Loucy (cell line): Measurements from ENCODE around the gene CYP2A7.

Experiments
- EZH2phosphoT487 ChIP-seq: fragments of 200-600 bp; IDR thresholded peaks from 2 replicates; pipeline ENCODE4 v1.6.1; 2018; ENCODE audit warnings: antibody characterized with exemption, mild to moderate bottlenecking, moderate library complexity, borderline replicate concordance
- TF ChIP-seq, protein P1 (sequence below): fragments of 200-600 bp; sonication (generic); conservative IDR thresholded peaks from 2 replicates; pipeline ENCODE4 v1.5.1; 2014; ENCODE audit warnings: mild to moderate bottlenecking, antibody characterized with exemption, low read length

GRCh38 chr19:40923934-40924391 lies 41.9 kb upstream of the CYP2A7 start:
- TF ChIP-seq, protein P1, sequence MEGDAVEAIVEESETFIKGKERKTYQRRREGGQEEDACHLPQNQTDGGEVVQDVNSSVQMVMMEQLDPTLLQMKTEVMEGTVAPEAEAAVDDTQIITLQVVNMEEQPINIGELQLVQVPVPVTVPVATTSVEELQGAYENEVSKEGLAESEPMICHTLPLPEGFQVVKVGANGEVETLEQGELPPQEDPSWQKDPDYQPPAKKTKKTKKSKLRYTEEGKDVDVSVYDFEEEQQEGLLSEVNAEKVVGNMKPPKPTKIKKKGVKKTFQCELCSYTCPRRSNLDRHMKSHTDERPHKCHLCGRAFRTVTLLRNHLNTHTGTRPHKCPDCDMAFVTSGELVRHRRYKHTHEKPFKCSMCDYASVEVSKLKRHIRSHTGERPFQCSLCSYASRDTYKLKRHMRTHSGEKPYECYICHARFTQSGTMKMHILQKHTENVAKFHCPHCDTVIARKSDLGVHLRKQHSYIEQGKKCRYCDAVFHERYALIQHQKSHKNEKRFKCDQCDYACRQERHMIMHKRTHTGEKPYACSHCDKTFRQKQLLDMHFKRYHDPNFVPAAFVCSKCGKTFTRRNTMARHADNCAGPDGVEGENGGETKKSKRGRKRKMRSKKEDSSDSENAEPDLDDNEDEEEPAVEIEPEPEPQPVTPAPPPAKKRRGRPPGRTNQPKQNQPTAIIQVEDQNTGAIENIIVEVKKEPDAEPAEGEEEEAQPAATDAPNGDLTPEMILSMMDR, result no peak
- no peak for TF ChIP-seq EZH2phosphoT487
